IPS-NIHi7 (cell line): Measurements from ENCODE around the gene B4GALT1.

Experiments
- DNase-seq: peaks from one replicate; pipeline ENCODE4 v3.0.0; 2012; ENCODE audit warnings: mixed read lengths; ENCODE audit errors: extremely low spot score

Gene B4GALT1

GRCh38 chr9:33140401-33141360, 26.5 kb downstream of the B4GALT1 start:
- no peak for DNase-seq

DNA sequence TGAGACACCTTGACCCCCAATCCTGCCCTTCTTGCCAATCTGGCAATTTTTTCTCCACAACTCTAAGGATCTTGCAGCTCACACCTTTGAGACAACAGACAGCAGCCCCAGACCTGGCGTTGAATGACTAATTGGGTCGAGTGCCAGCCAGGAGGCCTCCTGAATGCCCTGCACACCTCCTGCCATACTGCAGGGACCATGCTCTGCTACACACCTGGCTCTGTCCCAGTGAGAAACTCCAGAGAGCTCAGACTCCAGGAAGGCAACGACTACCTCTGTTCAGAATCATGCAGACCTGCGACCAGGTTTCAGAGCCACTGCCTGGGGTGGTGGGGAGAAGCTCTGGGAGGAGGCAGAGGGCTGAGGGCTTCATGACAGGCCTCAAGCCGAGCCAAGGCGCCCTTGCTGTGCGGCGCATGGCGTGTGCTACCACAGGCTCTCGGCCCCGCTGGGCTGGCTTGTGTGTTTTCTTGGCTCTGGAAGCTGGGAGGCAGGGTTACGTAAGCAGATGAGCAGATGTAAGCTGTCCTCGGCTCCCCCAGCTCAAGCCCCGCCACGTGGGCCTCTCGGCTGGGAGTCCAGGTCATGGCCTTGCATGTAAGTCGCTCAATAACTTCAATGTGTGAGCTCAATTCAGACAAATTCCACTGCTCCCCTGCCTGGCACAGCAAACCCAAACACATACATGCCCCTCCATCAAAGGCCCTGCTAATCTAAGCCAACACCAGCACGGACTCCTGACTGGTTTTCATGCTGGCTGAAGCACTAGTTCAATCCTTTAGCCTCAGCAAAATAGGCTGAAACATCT, 27.5 kb downstream of the B4GALT1 start:
- no peak for DNase-seq

DNA sequence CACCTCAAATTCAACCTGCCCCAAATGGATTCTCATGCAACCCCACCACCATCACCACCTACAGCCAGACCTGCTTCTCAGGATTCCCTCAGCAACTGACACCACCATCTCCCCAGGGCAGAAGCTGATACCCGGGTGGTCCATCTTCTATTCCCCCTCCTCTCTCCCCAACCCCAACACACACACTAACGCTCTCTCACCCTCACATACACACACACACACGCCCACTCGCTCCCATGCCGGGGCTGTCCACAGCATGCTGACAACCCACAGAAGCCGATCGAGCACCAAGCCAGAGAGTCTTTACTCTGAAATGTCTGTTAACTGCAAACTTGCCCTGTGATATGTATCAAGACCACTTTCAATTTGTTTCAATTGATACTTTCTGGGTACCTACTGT, 28.4 kb downstream of the B4GALT1 start:
- no peak for DNase-seq

DNA sequence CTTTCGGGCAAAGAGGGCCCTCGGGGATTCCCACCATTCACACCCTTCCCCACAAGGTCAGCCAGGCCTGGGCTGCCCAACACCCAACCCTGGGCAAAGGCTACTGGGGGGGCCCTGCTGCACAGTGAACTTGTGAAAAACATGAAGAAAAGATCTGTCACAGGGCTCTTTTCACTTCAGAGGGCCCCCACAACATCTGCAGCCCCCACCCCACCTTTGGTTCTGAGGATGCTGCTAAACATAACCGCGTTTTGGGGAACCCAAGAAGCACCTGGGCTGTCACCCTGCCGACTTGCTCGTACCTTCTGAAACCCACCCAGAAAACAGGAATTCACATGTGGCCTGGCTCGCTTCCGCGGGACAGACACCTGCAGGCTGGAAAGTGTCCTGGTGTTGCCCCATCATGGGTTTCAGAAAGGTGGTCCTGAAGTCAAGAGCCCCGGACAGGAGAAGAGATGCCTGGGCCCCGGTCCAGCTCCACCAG, 29.3 kb downstream of the B4GALT1 start:
- DNase-seq = no peak

DNA sequence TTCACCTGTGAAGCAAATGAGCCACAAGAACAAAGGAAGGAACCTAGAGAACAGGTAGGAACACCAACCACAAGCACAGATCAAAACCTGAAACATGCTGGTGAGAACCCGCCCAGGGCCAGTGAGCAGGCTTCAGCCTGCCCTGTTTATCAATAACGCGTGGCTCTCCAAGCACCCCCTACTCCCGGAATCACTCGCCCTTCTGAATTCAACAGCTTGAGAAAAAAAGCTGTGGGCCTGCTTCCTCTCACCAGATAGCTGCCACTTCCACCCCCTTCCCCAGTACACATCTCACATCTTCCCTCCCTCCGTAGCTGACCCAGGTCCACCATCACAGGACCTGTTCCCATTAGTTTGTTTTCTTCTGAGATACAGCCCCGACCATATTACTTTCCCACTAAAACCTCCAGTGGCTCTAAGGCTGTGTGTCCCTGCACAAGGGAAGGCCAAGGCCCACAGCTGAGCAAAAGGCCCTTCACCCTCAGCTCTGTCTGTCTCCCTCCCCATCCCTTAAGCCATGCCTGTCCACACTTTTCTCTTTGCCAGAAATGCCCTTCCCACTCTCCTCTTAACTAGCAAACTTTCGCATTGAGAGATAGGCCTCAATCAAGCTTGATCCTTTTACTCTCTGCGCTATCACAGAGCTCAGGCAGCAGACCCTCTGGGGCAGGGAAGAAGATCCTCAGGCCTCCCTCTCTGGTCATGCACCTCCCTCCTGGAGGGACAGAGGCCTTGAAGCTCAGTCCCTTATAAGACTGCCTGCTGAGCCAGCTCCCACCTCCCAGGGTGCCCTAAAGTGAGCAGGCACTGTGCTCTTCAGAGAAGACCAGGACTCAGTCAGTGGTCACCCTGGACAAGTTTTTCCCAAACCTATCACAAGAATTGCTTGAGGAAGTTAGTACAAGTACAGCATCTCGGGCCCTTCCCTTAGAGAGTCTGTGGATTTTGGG, 30.1 kb downstream of the B4GALT1 start:
- no peak for DNase-seq

GRCh38 chr9:33135470-33135958, 31.6 kb downstream of the B4GALT1 start:
- DNase-seq = no peak

- no peak for DNase-seq
These were observed 32.1 kb downstream of the B4GALT1 start for GRCh38 chr9:33135031-33135461.

- no peak for DNase-seq
These were observed 34.0 kb downstream of the B4GALT1 start for GRCh38 chr9:33133186-33133585.

- DNase-seq = no peak
These were observed 35.1 kb downstream of the B4GALT1 start for GRCh38 chr9:33131790-33132772.

GRCh38 chr9:33130961-33131789, 36.0 kb downstream of the B4GALT1 start:
- DNase-seq = no peak

DNA sequence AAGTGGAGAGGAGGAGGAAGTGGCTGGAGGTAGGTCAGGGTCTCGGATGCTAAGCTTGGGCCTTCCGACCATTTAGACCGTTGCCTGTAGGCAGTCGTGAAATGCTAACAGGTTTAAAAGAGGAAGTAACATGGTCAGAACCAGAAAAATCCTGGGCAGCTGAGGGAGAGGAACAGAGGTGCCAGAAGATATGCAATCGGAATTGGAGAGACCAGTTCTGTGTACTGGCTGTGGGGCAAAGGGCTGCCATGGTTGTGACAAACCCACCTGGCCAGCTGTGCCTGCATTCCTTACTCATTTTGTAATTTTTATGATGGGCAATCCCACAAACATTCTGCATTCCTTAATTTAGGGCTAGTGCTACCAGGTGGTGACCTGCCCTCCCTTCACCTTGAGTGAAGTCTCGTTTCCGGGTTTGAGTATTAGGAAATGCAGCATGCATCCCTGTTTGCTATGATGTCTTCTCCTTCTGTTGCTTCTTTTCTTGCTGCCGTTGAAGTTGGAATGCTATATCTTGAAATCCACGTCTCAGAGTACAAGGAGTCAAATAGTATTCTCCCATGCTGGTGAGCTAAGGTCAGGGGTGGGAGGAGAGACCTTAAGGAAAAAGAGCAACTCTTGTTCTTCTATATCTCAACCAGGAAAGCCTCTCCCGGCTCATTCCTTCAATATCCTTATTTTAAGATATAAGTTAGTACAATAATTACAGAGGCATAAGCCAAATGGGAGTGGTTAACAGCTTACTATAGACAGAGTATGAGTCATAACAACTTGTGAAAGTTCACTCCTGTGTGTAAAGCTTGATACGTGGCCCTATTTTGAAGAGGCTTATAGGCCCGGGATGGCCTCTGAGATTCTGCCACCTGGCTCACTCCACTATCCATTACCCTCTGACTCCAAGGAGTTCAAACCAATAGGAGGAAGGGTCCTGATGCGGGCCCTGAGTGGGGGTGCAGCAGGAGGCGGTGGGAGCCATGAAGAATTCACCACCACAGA, 37.0 kb downstream of the B4GALT1 start:
- DNase-seq = no peak

- DNase-seq = no peak
These were observed 37.8 kb downstream of the B4GALT1 start for GRCh38 chr9:33129251-33129885.

DNA sequence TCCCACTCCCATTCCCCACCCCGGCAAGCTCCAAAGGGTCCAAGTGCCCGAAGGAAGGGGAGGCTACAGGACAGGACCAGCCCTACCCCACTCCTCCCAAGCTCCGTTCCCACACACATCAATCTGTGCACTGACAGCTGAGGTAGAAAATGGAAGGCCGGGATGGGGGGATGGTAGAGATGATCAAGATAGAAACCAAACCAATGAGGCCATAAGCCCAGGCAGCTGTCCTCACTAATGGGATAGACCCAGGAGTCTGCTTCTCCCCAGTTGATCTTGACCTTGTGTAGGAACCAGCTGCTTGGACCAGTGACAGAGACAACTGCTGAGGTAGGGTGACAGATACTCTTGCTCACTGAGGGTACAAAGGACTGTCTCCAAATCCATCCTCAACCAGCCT, 38.6 kb downstream of the B4GALT1 start:
- no peak for DNase-seq

DNA sequence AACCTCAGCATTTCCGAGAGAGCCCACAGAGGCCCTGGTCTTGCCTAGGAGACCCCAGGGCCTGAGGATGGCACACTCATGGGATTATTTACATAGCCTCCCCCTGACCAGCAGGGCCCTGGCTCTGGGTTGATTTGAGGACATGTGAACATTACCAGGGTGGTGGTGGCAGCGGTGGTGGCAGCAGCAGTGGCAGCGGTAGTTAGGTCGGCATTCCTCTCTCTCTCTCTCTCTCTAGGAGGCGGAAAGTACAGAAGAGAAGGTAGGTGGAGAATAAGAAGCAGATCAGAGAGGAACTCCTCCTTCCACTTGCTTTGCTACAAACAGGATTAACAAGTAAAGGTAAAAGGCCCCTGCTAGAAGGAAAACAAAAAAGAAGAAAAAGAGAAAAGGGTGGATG, 39.3 kb downstream of the B4GALT1 start:
- no peak for DNase-seq

DNA sequence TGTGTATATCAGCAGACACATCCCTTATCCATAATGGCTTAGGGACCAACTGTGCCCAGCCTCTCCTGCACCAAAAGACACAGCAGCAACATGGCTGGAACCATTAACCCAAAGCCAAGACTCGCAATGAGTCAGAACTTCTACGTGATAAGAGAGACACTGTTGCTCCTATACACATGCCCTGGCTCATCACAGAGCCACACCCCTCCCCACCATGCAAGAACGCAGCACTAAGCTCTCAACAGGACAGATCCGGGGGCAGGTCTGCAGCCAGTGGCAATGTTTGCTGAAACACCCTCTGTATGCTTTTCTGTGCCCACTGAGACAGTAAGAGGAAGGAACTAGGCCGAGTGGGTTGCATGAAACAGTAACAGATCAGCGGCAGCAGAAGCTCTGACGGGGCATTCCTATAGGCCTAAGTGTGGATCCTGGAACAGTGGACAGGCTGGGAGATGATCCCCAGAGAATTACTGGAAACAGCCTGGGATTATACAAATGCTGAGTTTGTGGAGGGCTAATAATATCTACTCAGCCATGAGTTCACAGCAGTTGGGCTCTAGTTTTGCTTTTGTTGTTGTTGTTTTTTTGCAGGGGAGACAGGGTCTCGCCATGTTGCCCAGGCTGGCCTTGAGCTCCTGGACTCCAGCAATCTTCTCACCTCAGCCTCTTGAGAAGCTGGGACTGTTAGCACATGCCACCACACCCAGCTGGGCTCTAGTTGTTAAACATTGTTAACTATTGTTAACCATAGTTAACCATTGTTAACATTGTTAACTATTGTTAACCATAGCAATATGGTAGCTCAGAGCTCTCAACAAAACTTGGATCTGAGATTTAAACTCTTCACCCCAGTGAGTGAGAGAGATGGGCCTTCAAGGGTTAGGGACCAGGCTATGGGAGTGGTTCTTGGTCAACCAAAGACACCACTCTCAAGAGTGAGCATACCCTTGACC, 41.0 kb downstream of the B4GALT1 start:
- no peak for DNase-seq

- no peak for DNase-seq
These were observed 41.7 kb downstream of the B4GALT1 start for GRCh38 chr9:33125461-33125860.
